Activated CD4-positive, CD25-positive, alpha-beta regulatory T cell (primary cell): Measurements from ENCODE around the gene NAT8L.
A peak's percentile ranks its signal among the peaks of the same experiment; 100 is the strongest.
"Not testable (repeated sequence)": the region's sequence is repeated elsewhere in the genome, so short reads cannot be mapped to it uniquely, and the experiment has no call there.

Source experiments
- DNase-seq, 4 experiments: peaks; one replicate each; lab custom pipeline; 2025; lab: John Stamatoyannopoulos, UW

NAT8L gene, protein sequence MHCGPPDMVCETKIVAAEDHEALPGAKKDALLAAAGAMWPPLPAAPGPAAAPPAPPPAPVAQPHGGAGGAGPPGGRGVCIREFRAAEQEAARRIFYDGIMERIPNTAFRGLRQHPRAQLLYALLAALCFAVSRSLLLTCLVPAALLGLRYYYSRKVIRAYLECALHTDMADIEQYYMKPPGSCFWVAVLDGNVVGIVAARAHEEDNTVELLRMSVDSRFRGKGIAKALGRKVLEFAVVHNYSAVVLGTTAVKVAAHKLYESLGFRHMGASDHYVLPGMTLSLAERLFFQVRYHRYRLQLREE

DNA sequence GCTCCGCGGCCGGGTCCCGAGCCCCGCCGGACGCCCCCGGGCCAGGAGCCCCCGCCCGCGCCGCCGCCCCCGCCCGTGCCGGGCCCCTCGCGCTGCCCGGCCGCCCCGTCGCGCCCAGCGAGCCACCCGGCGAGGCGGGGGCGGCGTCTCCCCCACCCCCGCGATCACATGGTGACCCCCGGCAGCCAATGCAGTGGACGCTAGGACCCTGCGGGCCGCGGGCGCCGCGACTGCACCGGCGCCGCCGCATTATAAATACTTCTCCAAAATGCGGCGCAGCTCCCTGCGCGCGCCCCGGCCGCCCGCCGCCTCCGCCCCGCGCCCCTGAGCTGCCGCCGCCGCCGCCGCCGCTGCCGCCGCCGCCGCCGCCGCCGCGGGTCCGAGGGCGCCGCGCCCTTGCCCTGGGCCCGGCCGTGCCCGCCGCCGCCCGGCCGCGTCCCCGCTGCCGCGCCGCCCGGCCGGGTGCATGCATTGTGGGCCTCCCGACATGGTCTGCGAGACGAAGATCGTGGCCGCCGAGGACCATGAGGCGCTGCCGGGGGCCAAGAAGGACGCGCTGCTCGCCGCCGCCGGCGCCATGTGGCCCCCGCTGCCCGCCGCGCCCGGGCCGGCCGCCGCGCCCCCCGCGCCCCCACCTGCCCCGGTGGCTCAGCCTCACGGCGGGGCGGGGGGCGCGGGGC lies at the start of gene NAT8L:
Gene NAT8L (plus strand): TSS at position 282 of the 680 bp plus-strand sequence. CDS start 185 bp downstream, at position 467.
- no peak for DNase-seq

DNA sequence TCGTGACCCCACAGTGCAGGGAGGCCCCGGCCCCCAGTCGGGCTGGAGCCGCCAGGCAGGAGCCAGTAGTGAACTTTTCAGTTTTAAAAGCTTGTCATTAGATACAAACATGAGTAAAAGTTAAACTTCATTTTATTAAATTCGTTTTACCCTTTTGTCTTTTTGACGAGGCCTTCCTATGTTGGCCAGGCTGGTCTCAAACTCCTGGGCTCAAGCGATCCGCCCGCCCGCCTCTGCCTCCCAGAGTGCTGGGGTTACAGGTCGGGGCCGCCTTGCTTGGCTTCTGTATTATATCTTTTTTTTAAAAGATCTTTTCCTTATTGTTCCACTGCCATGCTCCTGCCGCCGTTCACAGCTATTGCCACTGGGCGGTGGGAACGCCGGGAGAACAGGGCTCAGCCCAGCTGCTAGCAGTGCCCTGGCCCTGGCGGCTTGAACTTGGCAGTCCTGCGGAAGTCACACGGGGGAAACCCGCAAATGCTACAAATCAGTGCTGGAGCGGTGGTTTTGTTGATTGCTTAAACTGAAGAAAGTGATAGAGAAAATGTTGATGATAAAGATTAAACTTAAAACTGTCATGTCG lies 49.4 kb upstream of the NAT8L start:
- no peak for DNase-seq

DNA sequence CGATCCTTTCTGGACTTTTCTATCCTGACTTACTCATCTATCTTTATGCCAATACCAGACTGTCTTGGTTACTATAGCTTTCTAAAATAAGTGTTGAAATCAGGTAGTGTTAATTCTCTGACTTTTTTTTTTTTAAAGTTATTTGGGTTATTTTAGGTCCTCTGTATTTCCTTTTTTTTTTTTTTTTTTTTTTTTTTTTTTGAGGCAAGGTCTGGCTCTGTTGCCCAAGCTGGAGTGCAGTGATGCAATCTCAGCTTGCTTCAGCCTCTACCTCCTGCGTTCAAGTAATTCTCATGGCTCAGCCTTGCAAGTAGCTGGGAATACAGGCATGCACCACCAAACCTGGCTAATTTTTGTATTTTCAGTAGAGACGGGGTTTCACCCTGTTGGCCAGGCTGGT lies 47.5 kb upstream of the NAT8L start:
- no peak for DNase-seq

DNA sequence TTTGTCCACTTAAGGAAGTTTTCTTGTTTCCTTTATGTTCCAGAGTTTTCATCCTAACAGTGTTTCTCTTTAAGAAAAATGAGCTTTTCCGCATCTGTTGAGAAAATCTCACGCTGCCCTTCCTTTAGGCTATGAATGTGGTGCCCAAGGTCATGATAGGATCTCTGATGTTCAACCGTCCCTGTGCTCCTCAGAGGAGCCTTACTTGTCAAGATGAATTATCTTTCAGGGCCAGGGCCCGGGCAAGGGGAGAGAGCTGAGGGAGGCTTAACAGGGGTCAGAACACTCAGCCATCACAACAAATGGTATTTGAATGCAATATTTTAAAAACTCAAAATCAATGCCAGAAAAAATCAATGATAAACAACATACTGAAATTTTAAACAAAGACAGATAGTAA lies 44.1 kb upstream of the NAT8L start:
- DNase-seq, result no peak

DNA sequence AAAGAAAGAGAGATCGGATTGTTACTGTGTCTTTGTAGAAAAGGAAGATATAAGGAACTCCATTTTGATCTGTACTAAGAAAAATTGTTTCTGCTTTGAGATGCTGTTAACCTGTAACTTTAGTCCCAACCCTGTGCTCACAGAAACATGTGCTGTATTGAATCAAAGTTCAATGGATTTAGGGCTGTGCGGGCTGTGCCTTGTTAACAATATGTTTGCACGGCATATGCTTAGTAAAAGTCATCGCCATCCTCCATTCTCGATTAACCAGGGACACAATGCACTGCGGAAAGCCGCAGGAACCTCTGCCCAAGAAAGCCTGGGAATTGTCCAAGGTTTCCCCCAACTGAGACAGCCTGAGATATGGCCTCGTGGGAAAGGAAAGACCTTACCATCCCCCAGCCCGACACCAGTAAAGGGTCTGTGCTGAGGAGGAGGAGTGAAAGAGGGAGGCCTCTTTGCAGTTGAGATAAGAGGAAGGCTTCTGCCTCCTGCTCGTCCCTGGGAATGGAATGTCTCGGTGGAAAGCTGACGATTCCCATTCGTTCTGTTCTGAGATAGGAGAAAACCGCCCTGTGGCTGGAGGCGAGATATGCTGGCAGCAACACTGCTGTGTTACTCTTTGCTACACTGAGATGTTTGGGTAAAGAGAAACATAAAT lies 37.6 kb upstream of the NAT8L start:
- DNase-seq, result not testable (repeated sequence)

DNA sequence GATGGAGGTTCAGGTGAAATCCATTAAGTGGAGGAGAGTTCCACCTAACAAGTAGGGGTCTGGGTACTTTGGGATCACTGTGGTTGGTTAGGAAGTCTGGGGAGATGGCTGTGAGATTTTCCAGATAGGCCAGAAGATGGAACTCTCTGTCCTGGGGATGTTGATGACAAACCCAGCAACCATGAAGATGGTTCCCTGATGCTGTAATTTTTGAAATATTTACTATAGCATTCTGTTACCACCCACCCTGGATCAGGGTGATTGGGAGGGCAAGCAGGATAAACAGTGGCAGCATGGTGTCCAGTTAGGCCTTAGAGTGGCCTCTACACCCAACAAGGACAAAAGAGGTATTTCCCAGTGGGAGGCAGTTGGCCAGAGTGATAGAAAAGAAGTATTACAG lies 34.4 kb upstream of the NAT8L start:
- DNase-seq, result no peak

DNA sequence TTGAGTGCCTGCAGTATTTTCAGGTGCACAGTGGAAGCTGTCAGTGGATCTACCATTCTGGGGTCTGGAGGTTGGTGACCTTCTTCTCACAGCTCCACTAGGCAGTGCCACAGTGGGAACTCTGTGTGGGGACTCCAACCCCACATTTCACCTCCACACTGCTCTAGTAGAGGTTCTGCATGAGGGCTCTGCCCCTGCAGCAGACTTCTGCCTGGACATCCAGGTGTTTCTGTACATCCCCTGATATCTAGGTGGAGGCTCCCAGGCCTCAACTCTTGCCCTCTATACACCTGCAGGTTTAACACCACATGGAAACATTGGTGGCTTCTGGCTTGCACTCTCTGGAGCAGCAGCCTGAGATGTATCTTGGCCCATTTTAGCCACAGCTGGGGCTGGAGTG lies 33.3 kb upstream of the NAT8L start:
- no peak for DNase-seq

DNA sequence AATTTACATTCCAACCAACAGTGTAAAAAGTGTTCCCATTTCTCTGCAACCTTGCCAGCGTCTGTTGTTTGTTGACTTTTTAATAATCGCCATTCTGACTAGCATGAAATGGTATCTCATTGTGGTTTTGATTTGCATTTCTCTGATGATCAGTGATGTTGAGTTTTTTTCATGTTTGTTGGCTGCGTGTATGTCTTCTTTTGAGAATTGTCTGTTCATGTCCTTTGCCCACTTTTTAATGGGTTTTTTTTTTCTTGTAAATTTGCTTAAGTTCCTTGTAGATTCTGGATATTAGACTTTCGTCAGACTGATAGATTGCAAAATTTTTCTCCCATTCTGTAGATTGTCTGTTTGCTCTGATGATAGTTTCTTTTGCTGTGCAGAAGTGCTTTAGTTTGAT lies 32.0 kb upstream of the NAT8L start:
- not testable (repeated sequence) for DNase-seq

DNA sequence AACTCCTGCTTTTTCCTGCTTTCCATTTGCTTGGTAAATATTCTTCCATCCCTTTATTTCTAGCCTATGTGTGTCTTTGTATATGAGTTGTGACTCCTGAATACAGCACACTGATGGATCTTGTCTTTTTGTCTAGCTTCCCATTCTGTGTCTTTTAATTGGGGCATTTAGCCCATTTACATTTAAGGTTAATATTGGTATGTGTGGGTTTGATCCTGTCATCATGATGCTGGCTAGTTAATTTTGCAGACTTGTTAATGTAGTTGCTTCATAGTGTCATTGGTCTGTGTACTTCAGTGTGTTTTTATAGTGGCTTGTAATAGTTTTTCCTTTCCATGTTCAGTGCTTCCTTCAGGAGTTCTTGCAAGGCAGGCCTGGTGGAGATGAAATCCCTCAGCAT lies 28.0 kb upstream of the NAT8L start:
- not testable (repeated sequence) for DNase-seq

DNA sequence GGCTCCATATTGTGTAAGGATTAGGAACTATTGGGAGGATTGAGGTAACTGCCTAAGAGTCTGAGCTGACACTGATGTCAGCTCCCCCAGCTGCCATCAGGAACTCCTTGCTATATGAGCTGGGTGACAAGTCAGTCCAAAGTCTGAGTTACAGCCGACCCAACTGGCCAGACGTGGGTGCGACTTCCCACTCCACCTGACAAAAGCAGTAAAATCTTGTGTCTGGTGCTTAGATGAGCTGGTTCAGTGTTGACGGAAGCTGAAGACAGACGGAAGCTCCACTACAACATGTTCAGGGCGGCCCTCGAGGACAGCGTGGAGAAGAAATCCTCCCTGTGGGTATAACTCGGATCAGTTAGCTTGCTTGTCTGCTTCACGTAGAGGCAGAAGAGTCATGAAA lies 22.8 kb upstream of the NAT8L start:
- DNase-seq, result no peak

DNA sequence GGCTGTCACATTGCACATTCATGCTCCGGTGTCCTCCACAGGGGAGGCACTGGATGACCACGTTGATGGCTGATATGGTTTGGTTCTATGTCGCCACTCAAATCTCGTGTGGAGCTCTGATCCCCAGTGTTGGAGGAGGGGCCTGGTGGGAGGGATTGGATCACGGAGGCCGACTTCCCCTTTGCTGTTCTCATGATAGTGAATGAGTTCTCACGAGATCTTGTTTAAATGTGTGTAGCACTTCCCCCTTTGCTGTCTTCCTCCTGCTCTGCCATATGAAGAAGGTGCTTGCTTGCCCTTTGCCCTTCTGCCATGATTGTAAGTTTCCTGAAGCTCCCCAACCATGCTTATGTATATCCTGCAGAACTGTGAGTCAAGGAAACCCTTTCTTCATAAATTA lies 22.3 kb upstream of the NAT8L start:
- no peak for DNase-seq

DNA sequence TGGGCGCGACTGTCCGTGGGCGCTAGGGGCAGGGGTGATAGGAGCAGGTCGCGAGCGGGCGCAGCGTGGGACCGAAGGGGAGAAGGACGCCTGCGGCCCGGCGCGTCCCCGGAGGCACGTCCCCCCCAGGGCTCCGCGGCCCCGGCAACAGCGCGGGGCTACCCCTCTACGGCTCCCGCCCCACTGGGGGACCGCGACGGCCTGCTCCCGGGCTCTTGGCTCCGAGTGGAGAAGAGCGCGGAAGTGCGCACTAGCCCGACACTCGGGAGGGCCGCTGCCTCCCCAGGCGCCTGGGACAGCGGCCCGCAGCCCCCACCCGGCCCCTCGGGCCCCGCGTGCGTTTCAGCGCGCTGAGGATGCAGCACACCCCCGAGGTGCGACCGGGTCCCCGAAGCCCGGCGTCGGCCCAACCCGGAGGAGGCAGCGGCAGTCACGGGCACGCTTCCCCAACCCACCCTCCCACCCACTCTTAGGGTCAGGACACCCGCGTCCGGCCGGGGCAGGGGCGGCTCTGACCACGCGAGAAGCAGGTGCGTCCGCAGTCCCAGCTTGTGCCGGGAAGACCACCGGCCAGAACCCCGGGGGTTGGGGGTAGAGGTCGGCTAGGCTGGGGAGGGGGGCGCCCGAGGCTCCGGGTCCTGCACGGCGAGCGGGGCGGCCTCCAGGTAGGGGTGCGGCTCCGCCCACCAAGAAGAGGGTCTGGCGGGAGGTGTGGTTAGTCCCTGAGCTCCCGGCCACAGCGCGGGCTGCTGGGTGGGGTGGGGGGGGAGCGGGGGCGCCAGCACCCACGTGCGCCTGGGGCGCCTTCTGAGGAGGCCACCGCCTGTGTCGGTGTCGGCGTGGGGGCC lies 18.5 kb upstream of the NAT8L start:
- no peak for DNase-seq

DNA sequence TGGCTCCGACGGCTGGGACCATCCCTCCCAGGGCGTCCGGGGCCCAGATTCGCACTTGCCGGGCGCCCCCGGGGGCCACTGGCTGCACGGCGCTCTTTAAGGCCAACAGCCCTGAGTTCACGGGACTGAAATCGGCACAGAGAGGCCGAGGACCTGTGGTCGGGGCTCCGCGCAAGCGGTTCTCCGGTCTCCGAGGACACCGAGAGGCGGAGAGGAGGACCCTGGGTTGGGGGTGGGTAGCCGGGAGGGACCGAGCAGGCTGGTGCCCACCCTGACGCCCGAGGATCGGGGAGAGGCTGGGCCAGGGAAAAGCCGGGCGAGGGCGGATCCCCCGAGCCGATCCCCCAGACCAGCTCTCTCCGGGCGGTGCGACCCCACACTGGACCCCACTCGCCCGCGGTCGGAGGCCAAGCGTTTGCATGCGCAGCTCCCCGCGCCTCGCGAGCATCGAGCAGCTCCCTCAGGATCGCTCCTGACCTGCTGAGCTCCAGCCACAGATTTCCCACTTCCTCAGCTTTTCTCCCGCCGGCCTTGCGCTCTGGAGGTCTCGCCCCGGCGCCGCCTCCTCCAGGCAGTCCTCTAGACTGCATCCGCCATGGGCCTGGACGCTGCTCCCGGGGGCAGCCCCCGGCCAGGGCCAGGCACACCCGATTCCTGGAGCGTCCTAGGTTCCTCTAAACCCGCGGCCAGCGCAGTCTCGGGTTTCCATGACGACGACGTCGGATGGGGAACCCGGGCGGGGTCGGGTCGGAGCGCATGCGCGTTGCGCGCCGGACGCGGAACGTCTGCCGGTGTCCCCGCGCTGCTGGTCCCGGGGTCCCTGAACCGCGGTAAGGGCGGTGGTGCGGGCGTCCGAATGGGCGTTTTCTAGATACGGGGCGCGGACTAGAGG lies 17.6 kb upstream of the NAT8L start:
- DNase-seq, result peak; percentile 52 to 73 (median 64)

DNA sequence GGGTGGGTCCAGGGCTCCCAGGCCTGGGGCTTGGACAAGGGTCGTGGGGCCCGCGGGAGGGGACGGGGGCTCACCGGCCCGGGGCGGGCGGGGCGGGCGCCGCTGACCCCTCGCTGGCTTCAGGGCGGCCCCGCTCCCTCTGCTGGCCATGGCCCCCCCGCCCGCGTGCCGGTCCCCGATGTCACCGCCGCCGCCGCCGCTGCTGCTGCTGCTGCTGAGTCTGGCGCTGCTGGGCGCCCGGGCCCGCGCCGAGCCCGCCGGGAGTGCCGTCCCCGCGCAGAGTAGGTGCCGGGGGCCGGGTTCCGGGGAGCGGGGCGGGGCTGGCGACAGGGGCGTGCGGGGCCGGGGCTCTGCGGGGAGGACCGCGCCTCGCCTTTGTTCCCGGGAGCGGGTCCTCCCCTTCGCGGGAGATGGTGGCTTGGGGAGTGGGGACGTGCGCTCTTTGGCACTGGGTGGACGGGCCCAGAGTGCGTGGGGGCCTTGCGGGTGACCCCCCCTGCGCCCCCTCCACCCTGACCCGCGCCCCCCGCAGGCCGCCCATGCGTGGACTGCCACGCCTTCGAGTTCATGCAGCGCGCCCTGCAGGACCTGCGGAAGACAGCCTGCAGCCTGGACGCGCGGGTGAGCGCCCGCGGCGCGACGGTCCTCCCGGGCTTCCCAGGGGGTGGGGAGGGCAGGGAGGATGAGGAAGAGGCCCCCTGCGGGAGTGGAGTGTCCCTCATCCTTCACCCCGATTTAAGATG lies 16.8 kb upstream of the NAT8L start:
- DNase-seq, result no peak

DNA sequence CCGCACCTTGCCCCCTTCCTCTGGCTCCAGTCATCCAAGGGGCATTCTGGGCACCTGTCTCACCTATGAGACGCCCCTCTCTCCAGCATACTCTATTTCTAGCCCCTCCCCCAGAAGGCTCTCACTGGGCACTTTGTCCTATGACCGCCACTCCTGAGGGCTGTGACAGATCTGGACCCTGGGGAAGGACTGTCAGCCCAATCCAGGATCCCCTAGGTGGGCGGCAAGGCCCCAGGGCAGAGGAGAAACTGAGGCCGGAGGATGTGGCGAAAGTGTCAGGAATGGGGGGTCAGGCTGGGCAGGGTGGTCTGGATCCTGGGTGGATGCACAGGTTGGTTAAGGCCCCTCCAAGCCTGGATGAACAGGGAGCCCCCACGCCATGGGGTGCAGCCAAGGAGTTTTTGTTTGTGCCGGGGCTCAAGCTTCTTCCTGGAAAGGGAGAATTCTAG lies 16.2 kb upstream of the NAT8L start:
- no peak for DNase-seq

DNA sequence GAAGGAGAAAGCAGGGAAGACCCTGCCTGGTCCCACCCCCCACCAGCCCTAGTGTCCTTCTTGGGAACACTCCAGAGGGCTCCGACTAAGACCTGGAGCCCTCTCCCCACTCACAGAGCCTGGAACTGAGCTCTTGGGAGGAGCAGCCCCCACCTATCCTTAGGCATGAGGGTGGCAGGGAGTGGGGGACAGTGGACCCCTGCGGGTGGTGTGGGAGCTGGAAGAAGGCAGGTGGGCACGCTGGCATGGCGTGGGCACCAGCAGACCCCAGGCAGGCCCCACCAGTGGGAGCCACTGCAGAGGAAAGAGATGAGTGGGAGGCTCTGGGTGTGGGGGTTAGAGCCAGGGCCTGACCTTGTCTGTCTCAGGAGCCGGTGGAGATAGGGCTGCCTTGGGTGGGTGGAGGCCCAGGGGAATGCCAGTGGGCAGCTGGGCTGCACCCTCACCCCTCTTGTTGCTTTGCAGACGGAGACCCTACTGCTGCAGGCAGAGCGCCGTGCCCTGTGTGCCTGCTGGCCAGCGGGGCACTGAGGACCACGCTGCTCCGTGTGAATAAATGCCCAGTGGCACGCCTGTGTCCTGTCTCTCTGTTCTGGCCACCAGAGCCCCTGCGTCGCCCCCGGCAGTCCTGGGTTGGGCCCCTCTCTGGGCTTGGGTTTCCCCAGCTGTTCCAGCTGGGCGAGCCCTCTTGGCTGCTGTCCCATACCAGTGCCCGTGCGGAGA lies 15.6 kb upstream of the NAT8L start:
- DNase-seq, result no peak

DNA sequence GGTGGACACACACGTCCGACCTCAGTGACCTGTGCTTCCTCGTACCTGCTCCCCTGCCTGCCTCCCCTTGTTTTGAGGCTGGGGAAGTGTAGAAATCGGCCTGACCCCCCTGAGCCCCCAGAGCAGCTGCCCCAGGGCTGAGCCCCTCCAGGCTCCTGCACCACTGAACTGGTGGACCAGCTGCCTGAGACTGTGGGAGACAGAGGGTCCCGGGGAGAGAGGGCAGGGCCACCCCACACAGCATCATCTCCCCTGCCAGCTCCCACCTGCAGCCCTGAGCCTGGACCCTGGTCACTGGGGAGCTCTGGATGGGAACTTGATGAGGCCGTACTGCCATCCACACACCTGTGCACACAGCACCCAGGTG lies 15.0 kb upstream of the NAT8L start:
- DNase-seq, result no peak

DNA sequence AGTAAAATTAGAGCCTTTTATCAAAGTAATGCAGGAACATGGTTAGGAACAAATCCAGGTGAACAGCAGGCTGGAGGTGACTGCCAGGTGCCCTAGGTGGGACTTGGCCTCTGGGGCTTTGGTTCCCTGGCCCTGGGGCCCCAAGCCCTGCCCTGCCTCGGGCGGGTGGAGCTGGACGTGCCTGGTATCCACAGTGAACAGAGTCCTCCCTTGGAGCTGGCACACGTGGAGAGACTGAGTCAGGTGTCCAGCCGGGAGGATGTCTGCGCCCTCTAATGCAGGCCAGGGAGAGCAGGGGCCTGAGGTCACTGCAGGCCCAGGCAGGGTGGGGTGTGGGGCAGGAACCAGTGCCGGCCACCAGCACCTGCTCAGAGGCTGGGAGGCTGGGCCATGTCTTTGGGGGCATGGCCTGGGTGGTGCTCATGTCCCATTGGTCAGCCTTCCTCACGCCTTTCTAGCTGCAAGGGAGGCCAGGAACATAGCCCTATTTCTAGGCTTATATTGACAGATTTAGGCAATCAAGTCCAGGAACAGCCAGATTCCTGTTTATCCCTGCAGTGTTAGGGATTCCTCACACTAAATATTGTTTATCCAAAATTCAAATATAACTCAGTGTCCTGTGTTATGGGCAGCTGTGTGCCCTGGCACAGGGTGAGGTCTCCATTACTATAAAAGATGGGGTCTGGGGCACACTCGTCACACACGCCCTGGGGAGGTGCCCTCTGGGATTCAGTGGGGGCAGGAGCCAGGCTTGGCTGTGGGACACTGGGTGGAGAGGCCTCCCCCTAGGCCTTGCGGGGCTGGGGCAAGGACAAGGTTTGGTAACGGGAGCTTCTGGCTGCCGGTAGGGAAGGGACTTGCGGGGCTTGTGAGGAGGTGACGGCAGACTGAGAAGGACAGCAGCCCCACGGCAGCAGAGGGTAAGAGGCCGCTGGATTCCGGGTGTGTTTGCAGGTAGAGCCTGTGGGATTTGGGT lies 14.3 kb upstream of the NAT8L start:
- no peak for DNase-seq
